Measurements from ENCODE around the gene TRIM17. TPM values are rescaled to one million over a fixed set of nuclear protein-coding genes. Genes with fewer than 3 reads are reported as not detected.

TRIM17 gene
- total RNA-seq, 2 donors from 2014 or later, result 0.47 to 2.0 TPM

DNA sequence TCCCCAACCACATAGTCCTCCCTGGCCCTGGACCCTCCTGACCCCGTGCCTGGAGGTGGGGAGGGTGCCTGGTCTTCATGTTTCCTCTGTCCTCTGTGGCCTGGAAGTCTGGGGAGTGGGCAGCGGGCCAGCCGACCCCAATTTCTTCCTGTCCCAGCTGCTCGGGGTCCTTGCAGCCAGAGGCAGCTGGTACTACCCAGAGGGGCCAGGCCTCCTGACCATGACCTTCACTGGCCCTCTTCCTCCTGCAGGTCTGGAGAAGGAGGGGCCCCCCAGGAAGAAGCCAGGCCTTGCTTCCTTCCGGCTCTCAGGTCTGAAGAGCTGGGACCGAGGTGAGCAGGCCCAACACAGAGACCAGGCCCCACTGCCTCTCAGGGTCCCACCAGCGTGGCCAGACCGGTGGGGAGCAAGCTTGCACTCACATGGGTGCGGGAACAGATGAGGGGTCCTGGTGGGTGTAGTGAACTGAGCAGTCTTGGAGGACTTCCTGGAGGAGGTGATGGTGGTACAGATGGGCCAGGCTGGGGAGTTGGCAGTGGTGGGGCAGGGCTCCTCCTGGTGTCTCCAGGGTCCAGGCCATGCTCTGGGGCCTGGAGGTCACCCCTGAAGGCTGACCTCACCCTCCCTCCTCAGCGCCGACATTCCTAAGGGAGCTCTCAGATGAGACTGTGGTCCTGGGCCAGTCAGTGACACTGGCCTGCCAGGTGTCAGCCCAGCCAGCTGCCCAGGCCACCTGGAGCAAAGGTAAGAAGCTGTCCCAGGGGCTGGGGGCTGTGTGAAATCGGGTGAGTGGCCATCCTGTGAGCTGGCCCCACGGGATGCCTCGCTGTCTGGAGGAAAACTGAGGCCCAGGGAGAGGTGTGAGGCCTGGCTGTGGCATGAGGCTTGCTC is 42.7 kb downstream of the TRIM17 start:
- H3K27me3 Mint-ChIP-seq, result no peaks in the 10 kb centered on the region
- H3K27ac Mint-ChIP-seq, result no peak overlapping the region
- H3K9me3 ChIP-seq (ENCODE audit: control insufficient read depth, low read length, poor library complexity, severe bottlenecking), result no peaks in the 10 kb centered on the region
- peaks cover under 1% of the 10 kb centered on the region for H3K36me3 Mint-ChIP-seq (ENCODE audit: low read depth)
- no peak for DNase-seq
- H3K4me1 Mint-ChIP-seq, result peaks cover 4% of the 10 kb centered on the region
- no peak overlapping the region for H3K4me3 Mint-ChIP-seq
- no peak for ATAC-seq

DNA sequence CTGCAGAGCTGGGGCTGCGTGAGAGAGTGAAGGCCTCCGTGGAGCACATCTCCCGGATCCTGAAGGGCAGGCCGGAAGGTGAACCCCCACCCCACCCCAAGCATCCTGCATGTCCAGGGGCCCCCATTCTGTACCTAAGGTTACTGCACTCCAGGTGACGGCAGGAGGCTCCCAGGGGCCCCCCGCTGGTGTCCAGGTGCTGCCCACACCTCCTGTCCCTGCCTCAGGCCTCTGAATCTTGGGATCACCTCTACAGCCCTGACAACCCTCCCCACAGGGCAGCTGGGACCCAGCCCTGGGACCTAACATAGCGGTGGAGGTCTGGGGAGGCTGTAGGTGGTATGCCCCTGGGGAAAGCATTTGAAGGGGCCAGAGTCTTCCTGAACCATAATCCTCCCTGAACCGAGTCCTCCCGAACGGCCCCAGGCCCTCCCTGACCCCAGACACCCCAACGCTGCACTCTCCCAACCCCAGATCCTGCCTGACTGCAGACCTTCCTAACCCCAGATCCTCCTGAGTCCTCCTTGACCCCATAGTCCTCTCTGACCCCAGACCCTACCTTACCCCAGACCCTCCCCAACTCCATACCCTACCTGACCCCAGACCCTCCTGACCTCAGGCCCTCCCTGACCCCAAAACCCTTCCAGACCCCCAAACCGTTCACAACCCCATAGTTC is 43.5 kb downstream of the TRIM17 start:
- no peaks in the 10 kb centered on the region for H3K36me3 Mint-ChIP-seq (ENCODE audit: low read depth)
- H3K9me3 ChIP-seq (ENCODE audit: control insufficient read depth, low read length, poor library complexity, severe bottlenecking), result no peaks in the 10 kb centered on the region
- H3K4me1 Mint-ChIP-seq, result peaks cover 2% of the 10 kb centered on the region
- H3K27ac Mint-ChIP-seq, result no peak overlapping the region
- ATAC-seq, result no peak
- H3K4me3 Mint-ChIP-seq, result peak overlapping the region; percentile 7
- no peak for DNase-seq
- no peaks in the 10 kb centered on the region for H3K27me3 Mint-ChIP-seq

DNA sequence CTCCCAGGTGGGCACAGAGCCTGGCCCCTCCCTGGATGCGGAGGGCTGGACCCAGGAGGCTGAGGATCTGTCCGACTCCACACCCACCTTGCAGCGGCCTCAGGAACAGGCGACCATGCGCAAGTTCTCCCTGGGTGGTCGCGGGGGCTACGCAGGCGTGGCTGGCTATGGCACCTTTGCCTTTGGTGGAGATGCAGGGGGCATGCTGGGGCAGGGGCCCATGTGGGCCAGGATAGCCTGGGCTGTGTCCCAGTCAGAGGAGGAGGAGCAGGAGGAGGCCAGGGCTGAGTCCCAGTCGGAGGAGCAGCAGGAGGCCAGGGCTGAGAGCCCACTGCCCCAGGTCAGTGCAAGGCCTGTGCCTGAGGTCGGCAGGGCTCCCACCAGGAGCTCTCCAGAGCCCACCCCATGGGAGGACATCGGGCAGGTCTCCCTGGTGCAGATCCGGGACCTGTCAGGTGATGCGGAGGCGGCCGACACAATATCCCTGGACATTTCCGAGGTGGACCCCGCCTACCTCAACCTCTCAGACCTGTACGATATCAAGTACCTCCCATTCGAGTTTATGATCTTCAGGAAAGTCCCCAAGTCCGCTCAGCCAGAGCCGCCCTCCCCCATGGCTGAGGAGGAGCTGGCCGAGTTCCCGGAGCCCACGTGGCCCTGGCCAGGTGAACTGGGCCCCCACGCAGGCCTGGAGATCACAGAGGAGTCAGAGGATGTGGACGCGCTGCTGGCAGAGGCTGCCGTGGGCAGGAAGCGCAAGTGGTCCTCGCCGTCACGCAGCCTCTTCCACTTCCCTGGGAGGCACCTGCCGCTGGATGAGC is 44.3 kb downstream of the TRIM17 start:
- no peak for DNase-seq
- Mint-ChIP-seq H3K27ac (no peak overlapping the region), H3K4me1 (peaks cover 2% of the 10 kb centered on the region), H3K4me3 (no peak overlapping the region), H3K36me3 (ENCODE audit: low read depth) (no peaks in the 10 kb centered on the region), H3K27me3 (no peaks in the 10 kb centered on the region)
- H3K9me3 ChIP-seq (ENCODE audit: control insufficient read depth, low read length, poor library complexity, severe bottlenecking), result no peaks in the 10 kb centered on the region
- ATAC-seq, result no peak

DNA sequence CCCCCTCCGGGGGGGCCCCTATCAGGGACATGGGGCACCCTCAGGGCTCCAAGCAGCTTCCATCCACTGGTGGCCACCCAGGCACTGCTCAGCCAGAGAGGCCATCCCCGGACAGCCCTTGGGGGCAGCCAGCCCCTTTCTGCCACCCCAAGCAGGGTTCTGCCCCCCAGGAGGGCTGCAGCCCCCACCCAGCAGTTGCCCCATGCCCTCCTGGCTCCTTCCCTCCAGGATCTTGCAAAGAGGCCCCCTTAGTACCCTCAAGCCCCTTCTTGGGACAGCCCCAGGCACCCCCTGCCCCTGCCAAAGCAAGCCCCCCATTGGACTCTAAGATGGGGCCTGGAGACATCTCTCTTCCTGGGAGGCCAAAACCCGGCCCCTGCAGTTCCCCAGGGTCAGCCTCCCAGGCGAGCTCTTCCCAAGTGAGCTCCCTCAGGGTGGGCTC is 44.9 kb downstream of the TRIM17 start:
- DNase-seq (no peak), ATAC-seq (no peak)
- H3K27me3 Mint-ChIP-seq, result no peaks in the 10 kb centered on the region
- no peak overlapping the region for H3K27ac Mint-ChIP-seq
- H3K4me3 Mint-ChIP-seq, result no peak overlapping the region
- no peaks in the 10 kb centered on the region for H3K9me3 ChIP-seq (ENCODE audit: control insufficient read depth, low read length, poor library complexity, severe bottlenecking)
- H3K4me1 Mint-ChIP-seq, result peaks cover 2% of the 10 kb centered on the region
- H3K36me3 Mint-ChIP-seq (ENCODE audit: low read depth), result no peaks in the 10 kb centered on the region

DNA sequence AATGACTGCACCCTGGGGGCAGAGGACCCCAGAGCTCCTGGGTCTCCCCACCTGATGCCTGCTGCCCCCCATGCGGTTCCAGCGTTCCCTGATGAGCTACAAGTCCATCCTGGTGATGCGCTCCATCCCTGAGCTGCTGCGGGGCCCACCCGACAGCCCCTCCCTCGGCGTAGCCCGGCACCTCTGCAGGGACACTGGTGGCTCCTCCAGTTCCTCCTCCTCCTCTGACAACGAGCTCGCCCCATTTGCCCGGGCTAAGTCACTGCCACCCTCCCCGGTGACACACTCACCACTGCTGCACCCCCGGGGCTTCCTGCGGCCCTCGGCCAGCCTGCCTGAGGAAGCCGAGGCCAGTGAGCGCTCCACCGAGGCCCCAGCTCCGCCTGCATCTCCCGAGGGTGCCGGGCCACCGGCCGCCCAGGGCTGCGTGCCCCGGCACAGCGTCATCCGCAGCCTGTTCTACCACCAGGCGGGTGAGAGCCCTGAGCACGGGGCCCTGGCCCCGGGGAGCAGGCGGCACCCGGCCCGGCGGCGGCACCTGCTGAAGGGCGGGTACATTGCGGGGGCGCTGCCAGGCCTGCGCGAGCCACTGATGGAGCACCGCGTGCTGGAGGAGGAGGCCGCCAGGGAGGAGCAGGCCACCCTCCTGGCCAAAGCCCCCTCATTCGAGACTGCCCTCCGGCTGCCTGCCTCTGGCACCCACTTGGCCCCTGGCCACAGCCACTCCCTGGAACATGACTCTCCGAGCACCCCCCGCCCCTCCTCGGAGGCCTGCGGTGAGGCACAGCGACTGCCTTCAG is 45.5 kb downstream of the TRIM17 start:
- Mint-ChIP-seq H3K4me1 (peaks cover 2% of the 10 kb centered on the region), H3K4me3 (no peak overlapping the region), H3K27ac (no peak overlapping the region), H3K27me3 (no peaks in the 10 kb centered on the region), H3K36me3 (ENCODE audit: low read depth) (no peaks in the 10 kb centered on the region)
- DNase-seq (peak in 1 of 3 donors; percentile 9), ATAC-seq (no peak)
- H3K9me3 ChIP-seq (ENCODE audit: control insufficient read depth, low read length, poor library complexity, severe bottlenecking), result no peaks in the 10 kb centered on the region

DNA sequence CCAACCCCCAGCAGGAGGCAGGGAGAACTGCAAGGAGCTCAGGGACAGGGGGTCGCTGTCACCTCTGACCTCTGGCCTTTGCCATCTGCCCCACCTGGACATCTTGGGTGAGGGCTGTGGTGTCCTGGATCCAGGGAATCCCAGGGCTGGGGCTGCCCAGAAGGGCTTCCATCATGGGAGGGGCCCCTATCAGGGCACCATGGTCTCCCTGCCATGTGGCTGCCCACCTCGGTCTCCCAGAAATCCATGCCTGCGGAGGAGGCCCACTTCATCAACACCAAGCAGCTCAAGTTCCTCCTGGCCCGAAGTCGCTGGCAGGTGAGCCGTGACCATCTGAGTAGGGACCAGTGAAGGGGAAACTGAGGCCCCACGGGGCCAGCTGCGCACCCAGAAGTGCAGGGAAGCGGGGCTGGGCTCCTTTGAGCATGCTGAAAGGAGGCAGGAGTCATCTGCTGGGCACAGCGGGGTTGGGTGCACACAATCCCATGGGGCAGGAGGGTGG is 46.2 kb downstream of the TRIM17 start:
- peaks cover 2% of the 10 kb centered on the region for H3K4me1 Mint-ChIP-seq
- H3K27me3 Mint-ChIP-seq, result no peaks in the 10 kb centered on the region
- H3K4me3 Mint-ChIP-seq, result no peak overlapping the region
- no peak overlapping the region for H3K27ac Mint-ChIP-seq
- H3K36me3 Mint-ChIP-seq (ENCODE audit: low read depth), result no peaks in the 10 kb centered on the region
- H3K9me3 ChIP-seq (ENCODE audit: control insufficient read depth, low read length, poor library complexity, severe bottlenecking), result no peaks in the 10 kb centered on the region
- ATAC-seq (no peak), DNase-seq (peak in 1 of 3 donors; percentile 2)

DNA sequence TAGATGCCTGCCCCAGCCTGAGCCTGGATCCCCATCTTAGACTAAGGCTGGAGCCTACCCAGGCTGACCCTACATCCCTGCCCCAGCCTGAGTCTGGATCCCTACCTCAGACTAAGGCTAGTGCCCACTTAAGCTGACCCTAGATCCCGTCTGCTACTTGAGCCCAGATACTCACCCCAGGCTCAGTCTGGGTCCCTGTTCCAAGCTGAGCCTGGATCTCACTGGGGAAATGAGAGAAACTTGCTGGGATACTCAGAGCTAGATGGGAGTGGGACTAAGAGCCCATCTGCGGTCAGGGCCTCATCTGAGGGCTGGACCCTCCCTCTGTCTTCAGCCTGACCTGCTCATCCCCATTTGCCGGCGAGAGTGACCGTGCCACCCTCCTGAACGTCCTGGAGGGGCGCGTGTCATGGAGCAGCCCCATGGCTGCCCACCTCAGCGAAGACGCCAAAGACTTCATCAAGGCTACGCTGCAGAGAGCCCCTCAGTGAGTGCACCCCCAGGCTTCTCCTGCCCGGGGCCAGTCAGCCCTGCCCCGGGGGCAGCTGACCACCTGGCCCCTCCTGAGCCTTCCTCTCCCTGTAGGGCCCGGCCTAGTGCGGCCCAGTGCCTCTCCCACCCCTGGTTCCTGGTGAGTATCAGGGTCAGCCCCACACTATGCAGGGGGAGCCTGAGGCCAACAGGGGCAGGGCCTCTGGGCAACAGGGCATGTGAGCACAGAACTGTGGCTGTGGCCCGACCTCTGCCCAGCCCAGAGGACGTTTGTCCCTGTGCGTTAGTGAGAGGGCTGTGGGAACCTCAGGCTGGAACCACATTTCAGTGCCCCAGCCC is 46.8 kb downstream of the TRIM17 start:
- ATAC-seq (no peak), DNase-seq (peak in 1 of 3 donors; percentile 7)
- Mint-ChIP-seq H3K36me3 (ENCODE audit: low read depth) (no peaks in the 10 kb centered on the region), H3K27ac (no peak overlapping the region), H3K4me3 (no peak overlapping the region), H3K27me3 (no peaks in the 10 kb centered on the region), H3K4me1 (peaks cover 2% of the 10 kb centered on the region)
- no peaks in the 10 kb centered on the region for H3K9me3 ChIP-seq (ENCODE audit: control insufficient read depth, low read length, poor library complexity, severe bottlenecking)

DNA sequence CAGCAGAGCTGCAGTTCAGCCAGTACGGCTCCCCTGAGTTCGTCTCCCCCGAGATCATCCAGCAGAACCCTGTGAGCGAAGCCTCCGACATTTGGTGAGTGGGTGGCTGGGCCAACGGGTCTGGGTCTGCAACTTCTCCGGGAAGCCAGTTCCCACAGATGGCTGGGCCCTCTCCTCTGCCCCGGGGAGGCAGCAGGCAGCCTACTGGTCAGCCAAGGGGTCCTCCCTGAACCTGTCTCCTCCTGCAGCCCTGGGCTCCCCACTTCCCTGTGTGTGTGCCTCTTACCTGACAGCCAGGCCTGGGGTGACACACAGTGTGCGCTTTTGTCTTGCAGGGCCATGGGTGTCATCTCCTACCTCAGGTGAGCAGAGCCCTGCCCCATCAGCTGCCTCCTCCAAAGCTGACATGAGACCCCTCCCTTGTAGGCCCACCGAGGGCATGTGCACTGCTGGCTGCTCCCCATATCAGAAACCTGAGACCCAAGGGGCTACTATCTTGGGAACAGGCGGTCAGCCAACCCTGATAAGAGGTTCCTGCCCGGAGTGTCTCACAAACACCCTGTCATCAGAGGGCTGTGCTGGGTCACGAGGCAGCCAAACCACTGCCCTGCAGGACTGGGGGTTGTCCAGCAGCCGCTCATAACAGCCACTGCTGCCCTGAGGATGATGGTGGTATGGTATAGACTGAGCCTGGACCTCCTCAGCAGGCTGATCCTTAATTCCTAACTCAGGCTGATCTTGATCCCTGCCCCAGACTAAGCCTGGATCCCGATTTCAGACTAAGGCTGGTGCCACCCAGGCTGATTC is 47.7 kb downstream of the TRIM17 start:
- no peak for ATAC-seq
- Mint-ChIP-seq H3K27me3 (no peaks in the 10 kb centered on the region), H3K27ac (no peak overlapping the region), H3K4me1 (peaks cover 2% of the 10 kb centered on the region), H3K36me3 (ENCODE audit: low read depth) (no peaks in the 10 kb centered on the region), H3K4me3 (no peak overlapping the region)
- peak in 1 of 3 donors; percentile 8 for DNase-seq
- H3K9me3 ChIP-seq (ENCODE audit: control insufficient read depth, low read length, poor library complexity, severe bottlenecking), result no peaks in the 10 kb centered on the region

DNA sequence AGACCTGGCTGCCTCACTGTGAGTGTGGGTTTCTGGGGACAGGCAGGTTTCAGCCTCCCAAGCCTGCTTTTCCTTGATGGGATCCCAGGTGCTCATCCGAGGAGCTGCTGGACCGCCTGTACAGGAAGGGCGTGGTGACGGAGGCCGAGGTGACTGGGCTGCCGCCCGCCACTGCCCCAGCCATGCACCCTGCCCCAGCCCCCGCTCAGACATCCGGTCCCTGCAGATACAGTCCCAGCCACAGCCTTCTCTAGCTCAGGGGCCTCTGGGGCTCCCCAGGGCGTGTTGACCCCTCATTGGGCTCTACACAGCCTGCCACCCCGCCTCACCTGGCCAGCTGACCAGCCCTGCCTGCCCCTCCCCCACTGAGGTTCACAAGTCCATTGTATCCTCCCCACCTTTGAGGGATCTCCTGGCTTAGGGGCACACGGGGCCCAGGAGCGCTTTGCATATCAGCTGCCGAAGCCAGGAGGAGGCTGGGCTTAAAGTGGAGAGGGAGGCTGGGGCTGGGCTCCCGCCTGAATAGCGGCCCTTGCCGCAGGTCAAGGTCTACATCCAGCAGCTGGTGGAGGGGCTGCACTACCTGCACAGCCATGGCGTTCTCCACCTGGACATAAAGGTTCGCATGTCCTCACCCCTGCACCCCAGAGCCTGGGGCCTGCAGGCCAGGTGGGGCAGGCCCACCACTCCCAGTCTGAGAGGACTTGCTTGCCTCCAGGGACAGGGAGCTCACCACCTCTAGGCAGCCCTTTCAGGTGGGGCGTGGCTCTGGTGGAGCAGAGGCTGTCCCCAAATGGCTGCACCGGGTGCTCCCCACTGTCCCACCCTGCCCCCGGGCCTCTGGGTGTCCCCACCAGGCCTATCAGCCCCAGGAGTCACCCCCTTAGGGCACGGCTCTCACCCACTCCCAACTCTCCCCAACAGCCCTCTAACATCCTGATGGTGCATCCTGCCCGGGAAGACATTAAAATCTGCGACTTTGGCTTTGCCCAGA is 48.6 kb downstream of the TRIM17 start:
- Mint-ChIP-seq H3K4me3 (no peak overlapping the region), H3K4me1 (peaks cover 2% of the 10 kb centered on the region), H3K27me3 (no peaks in the 10 kb centered on the region), H3K36me3 (ENCODE audit: low read depth) (no peaks in the 10 kb centered on the region), H3K27ac (no peak overlapping the region)
- H3K9me3 ChIP-seq (ENCODE audit: control insufficient read depth, low read length, poor library complexity, severe bottlenecking), result no peaks in the 10 kb centered on the region
- ATAC-seq, result no peak
- peak in 1 of 3 donors; percentile 8 for DNase-seq

DNA sequence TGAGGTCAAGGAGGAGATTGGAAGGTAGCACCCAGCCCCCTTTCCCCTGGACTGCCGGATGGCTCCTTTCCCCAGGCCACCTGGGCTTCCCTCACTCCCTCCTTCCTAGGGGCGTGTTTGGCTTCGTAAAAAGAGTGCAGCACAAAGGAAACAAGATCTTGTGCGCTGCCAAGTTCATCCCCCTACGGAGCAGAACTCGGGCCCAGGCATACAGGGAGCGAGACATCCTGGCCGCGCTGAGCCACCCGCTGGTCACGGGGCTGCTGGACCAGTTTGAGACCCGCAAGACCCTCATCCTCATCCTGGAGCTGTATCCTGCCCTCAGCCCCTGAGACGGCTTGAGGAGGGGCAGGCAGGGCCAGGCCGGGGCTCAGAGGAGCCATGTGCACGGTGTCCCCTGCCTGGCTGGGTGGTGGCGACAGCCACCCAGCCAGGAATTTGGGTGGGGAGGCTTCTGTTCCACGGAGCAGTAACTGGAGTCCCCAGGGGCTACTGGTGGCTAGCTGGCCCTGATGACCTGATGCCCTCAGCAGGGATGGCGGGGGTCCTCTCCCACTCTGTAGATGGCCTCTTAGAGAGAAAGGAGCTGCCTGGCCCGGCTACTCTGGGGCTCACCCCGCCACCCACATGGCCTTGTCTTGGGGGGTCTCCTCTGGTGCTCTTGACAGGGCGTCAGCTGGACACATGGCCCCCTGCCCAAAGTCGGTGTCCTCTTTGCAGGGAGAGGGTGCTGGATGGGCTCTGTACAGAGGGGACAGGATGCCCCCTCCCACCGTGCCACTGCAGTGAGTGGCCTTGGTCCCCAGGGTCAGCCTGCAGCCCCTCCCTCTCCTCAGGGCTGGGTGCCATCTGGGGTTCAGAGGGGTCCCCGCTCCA is 49.6 kb downstream of the TRIM17 start:
- Mint-ChIP-seq H3K27ac (no peak overlapping the region), H3K36me3 (ENCODE audit: low read depth) (no peaks in the 10 kb centered on the region), H3K27me3 (no peaks in the 10 kb centered on the region), H3K4me1 (peaks cover 2% of the 10 kb centered on the region), H3K4me3 (no peak overlapping the region)
- no peaks in the 10 kb centered on the region for H3K9me3 ChIP-seq (ENCODE audit: control insufficient read depth, low read length, poor library complexity, severe bottlenecking)
- ATAC-seq (no peak), DNase-seq (peak in 1 of 3 donors; percentile 2)

Measured in T-helper 17 cell (primary cell).